Panc1 (cell line): ENCODE data around the gene EEIG1. TPM values are rescaled to one million over a fixed set of nuclear protein-coding genes. Genes with fewer than 3 reads are reported as not detected.

ENCODE experiments used
- ATAC-seq: fragments of 200-7000 bp; cut with Tn5 transposase; 2 replicates; pipeline ENCODE4 v1.9.1; 2020; ENCODE audit warnings: mild to moderate bottlenecking, moderate library complexity
- BruUV-seq: library from RNA; stranded (reverse); fragments of 400-500 nt; replicated peaks from 2 replicates; lab custom pipeline; 2021; lab: Mats Ljungman, UMichigan
- CTCF ChIA-PET: fragments of 300-600 bp; sonication (Branson Sonifier 250); formaldehyde crosslinking; loops from one replicate; lab custom pipeline; 2022; ENCODE audit warnings: antibody characterized with exemption; lab: Charles Lee
- POLR2A ChIA-PET: fragments of 300-600 bp; sonication (Branson Sonifier 250); formaldehyde crosslinking; loops from one replicate; lab custom pipeline; 2022; ENCODE audit warnings: antibody characterized with exemption; lab: Charles Lee
- DNase-seq: peaks from one replicate; pipeline ENCODE4 v3.0.0-alpha.2; 2010; ENCODE audit warnings: low read depth, low spot score
- H3K27ac ChIP-seq: 2 replicates; pipeline ENCODE4 v1.5.1; 2011; ENCODE audit warnings: mild to moderate bottlenecking, low read length, inconsistent platforms
- H3K27me3 ChIP-seq: fragments of 200-500 bp; sonication (Bioruptor generic); 2 replicates; pipeline ENCODE4 v1.6.0; 2014; ENCODE audit warnings: low read length, inconsistent platforms; ENCODE audit not compliant: control insufficient read depth, insufficient read depth
- H3K36me3 ChIP-seq: fragments of 200-500 bp; sonication (Bioruptor generic); 2 replicates; pipeline ENCODE4 v1.5.1; 2014; ENCODE audit warnings: inconsistent platforms, mild to moderate bottlenecking, low read length, moderate library complexity; ENCODE audit not compliant: control insufficient read depth, insufficient read depth
- H3K4me1 ChIP-seq: 2 replicates; pipeline ENCODE4 v1.5.1; 2011; ENCODE audit warnings: inconsistent platforms, mild to moderate bottlenecking, low read length, moderate library complexity; ENCODE audit not compliant: control insufficient read depth, insufficient read depth
- H3K4me3 ChIP-seq, 2 experiments: 2 replicates each; pipeline ENCODE4 v1.5.1; 2011 to 2012; ENCODE audit warnings: low read depth in 2 of 2, low read length in 2 of 2, mild to moderate bottlenecking in 2 of 2, inconsistent platforms in 1 of 2, moderate library complexity in 1 of 2
- H3K9me3 ChIP-seq: fragments of 200-500 bp; sonication (Bioruptor generic); 2 replicates; pipeline ENCODE4 v1.5.1; 2014; ENCODE audit warnings: low read depth, mild to moderate bottlenecking, inconsistent platforms, low read length, moderate library complexity; ENCODE audit not compliant: control insufficient read depth, insufficient read depth
- POLR2AphosphoS5 ChIP-seq: IDR thresholded peaks from 2 replicates; pipeline ENCODE4 v1.6.1; 2012; ENCODE audit warnings: mild to moderate bottlenecking, low read depth, low read length, moderate library complexity
- TCF7L2 ChIP-seq: IDR thresholded peaks from 2 replicates; pipeline ENCODE4 v1.6.1; 2011; ENCODE audit warnings: mild to moderate bottlenecking, low read depth, low read length, inconsistent platforms
- in situ Hi-C: cut with HindIII; loops from 2 replicates; pipeline ENCODE4 v1.10.0; 2016; ENCODE audit warnings: low sequenced_read_pairs, low pct_unique_long_range_greater_than_20kb
- intact Hi-C: fragments of 100-400 bp; cut with micrococcal nuclease; formaldehyde crosslinking; loops from one replicate; pipeline ENCODE4 v1.10.0; 2022; ENCODE audit not compliant: unreplicated experiment
- total RNA-seq: library from RNA; stranded (reverse); gene quantifications from one replicate; pipeline ENCODE4 v1.2.1, GENCODE V29; 2021; ENCODE audit not compliant: unreplicated experiment
- TF ChIP-seq, protein P1 (sequence below), 2 experiments: IDR thresholded peaks; 2 replicates each; pipeline ENCODE4 v1.6.1; 2011 to 2012; ENCODE audit warnings: low read depth in 2 of 2, control low read depth in 1 of 2, low read length in 1 of 2, mild to moderate bottlenecking in 1 of 2, moderate library complexity in 1 of 2; ENCODE audit not compliant: insufficient read depth in 1 of 2
- TF ChIP-seq, protein P2 (sequence below): fragments of 450-650 bp; IDR thresholded peaks from 2 replicates; pipeline ENCODE4 v1.5.1; 2017; ENCODE audit warnings: mild to moderate bottlenecking

The EEIG1 gene
- total RNA-seq, 1 experiment from 2014 or later, result 361 TPM

DNA sequence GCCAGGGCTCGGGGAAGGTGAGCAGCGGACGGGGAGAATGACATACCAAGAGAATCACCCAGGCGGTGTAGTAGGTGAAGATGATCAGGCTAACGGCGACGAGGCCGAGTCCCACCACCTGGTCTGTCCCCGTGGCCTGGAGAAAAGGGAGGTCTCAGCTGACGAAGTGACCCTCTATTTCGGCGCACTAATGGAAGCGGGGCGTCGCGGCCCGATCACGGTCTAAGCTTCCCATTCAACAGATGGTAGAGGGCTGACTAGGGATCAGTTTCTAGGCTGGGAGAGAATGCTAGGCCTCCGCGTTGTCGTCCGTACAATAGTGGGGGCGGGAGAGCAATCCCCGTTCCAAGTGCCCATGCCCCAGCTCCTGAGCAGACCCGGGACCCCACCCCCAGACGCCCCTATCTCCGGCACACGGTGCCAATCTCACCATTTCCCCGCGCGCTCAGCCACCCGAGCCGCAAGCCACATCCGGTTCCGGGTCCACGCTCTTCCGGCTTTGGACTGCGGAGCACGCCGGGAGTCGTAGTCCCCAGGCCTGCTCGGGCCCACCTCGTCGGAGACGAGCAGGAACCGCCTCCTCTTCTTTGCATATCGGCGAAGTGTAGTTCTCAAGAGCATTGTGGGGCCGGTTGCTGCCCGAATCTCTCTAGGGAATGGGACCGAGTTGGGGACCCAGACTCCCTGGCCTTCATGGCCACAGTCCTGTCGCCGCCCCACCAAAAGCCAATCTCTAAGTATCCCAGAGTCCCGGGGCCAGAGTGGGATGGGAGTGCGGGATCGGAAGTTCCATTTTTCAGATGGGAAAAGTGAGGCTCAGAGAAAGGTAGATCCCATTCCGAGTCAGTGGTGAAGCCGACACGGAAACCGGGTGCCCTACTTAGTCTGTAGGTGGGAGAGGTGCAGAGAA, 43.1 kb downstream of the EEIG1 start, which contains the start of gene DPM2:
TSS of gene DPM2 (minus strand) at position 467 of the 910 bp plus-strand sequence. CDS start at position 433, 34 bp downstream.
- Histone ChIP-seq H3K4me3 (peak within 1 kb of the TSS; percentile 65 to 66), H3K27ac (peak within 1 kb of the TSS; percentile 93), H3K27me3 (no peaks in the 10 kb centered on the region), H3K9me3 (no peaks in the 10 kb centered on the region), H3K4me1 (peaks cover 59% of the 10 kb centered on the region), H3K36me3 (peaks cover 7% of the 10 kb centered on the region)
- in situ Hi-C loops, result loop anchor here (25.0 kb wide), 1 partner anchor 150 kb away; no protein-coding TSS in a partner anchor
- BruUV-seq, result no TSS peak
- intact Hi-C loops, result no loop called here
- TF ChIP-seq POLR2AphosphoS5 (peak; percentile 94), TCF7L2 (no peak)
- TF ChIP-seq, protein P1, sequence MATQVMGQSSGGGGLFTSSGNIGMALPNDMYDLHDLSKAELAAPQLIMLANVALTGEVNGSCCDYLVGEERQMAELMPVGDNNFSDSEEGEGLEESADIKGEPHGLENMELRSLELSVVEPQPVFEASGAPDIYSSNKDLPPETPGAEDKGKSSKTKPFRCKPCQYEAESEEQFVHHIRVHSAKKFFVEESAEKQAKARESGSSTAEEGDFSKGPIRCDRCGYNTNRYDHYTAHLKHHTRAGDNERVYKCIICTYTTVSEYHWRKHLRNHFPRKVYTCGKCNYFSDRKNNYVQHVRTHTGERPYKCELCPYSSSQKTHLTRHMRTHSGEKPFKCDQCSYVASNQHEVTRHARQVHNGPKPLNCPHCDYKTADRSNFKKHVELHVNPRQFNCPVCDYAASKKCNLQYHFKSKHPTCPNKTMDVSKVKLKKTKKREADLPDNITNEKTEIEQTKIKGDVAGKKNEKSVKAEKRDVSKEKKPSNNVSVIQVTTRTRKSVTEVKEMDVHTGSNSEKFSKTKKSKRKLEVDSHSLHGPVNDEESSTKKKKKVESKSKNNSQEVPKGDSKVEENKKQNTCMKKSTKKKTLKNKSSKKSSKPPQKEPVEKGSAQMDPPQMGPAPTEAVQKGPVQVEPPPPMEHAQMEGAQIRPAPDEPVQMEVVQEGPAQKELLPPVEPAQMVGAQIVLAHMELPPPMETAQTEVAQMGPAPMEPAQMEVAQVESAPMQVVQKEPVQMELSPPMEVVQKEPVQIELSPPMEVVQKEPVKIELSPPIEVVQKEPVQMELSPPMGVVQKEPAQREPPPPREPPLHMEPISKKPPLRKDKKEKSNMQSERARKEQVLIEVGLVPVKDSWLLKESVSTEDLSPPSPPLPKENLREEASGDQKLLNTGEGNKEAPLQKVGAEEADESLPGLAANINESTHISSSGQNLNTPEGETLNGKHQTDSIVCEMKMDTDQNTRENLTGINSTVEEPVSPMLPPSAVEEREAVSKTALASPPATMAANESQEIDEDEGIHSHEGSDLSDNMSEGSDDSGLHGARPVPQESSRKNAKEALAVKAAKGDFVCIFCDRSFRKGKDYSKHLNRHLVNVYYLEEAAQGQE (IDR thresholded peaks at IDR 0.05; ENCODE audit: insufficient read depth in 1 of 2, low read depth in 2 of 2, low read length in 1 of 2), result no peak
- TF ChIP-seq, protein P2, sequence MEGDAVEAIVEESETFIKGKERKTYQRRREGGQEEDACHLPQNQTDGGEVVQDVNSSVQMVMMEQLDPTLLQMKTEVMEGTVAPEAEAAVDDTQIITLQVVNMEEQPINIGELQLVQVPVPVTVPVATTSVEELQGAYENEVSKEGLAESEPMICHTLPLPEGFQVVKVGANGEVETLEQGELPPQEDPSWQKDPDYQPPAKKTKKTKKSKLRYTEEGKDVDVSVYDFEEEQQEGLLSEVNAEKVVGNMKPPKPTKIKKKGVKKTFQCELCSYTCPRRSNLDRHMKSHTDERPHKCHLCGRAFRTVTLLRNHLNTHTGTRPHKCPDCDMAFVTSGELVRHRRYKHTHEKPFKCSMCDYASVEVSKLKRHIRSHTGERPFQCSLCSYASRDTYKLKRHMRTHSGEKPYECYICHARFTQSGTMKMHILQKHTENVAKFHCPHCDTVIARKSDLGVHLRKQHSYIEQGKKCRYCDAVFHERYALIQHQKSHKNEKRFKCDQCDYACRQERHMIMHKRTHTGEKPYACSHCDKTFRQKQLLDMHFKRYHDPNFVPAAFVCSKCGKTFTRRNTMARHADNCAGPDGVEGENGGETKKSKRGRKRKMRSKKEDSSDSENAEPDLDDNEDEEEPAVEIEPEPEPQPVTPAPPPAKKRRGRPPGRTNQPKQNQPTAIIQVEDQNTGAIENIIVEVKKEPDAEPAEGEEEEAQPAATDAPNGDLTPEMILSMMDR, result no peak
- peak; percentile 79 for ATAC-seq
- ChIA-PET POLR2A (no interaction called here), CTCF (interaction anchor here (0.6 kb wide), 1 partner anchor 86 kb away, joined by 3 read pairs; no protein-coding TSS in a partner anchor)
- peak; percentile 70 for DNase-seq

DNA sequence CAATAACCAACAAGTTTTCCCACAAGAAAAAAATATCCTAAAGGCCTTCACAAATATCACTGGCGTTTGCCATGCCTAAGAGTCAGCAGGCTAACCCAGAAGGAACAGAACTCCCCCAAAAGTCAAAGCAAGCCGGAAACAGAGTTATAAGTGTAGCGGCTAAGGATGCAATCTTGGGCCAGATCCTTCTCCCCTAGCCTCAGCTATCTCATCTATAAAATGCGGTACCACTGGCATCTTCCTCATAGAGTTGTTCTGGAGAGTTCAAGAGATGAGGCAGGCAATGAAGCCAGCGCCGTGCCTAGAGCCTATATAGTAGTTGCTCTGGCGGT, 43.8 kb downstream of the EEIG1 start:
- Histone ChIP-seq H3K27ac (peak overlapping the region; percentile 93), H3K36me3 (peaks cover 7% of the 10 kb centered on the region), H3K9me3 (no peaks in the 10 kb centered on the region), H3K27me3 (no peaks in the 10 kb centered on the region), H3K4me3 (peak overlapping the region; percentile 65 to 66), H3K4me1 (peaks cover 52% of the 10 kb centered on the region)
- TF ChIP-seq, protein P2, result no peak
- ChIA-PET POLR2A (no interaction called here), CTCF (interaction anchor here (0.6 kb wide), 1 partner anchor 87 kb away, joined by 3 read pairs; no protein-coding TSS in a partner anchor)
- DNase-seq (no peak), ATAC-seq (no peak)
- BruUV-seq, result no TSS peak
- intact Hi-C loops, result no loop called here
- in situ Hi-C loops, result loop anchor here (25.0 kb wide), 1 partner anchor 150 kb away; no protein-coding TSS in a partner anchor
